Measurements from ENCODE around the gene CTCF. TPM values are rescaled to one million over a fixed set of nuclear protein-coding genes. Genes with fewer than 3 reads are reported as not detected.

CTCF gene
- total and polyA plus RNA-seq, 2 donors from 2014 or later, result 20.4 to 42.6 TPM

DNA sequence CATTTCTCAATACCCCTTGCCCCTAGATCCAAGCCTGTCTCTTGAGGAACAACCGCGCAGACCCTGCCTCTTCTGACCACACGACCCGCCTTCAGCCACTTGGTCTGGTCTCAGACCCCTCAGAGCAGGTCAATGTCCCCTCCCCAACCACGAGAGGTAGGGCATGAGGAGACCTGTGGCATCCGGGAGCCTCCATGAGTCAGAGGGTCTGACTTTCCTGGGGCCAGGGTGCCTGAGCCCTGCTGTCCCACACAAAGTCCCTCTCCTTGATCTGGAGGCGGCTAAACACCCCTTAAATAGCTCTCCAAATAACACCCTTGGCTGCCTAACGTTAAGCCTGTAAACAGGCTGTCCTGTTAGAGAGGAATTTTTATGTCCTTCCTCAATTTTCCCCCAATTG is 87.7 kb downstream of the CTCF start:
- FAIRE-seq (no peak), DNase-seq (no peak)
- Histone ChIP-seq H3K27me3 (ENCODE audit: control insufficient read depth, insufficient read depth, low read length) (peaks cover 24% of the 10 kb centered on the region), H3K9ac (ENCODE audit: low read length in 3 of 3) (no peak overlapping the region), H3K36me3 (ENCODE audit: control insufficient read depth in 2 of 3, insufficient read depth in 3 of 3, low read length in 3 of 3) (no peaks in the 10 kb centered on the region), H3K9me3 (ENCODE audit: control insufficient read depth in 2 of 3, insufficient read depth in 1 of 3, low read length in 3 of 3) (no peaks in the 10 kb centered on the region), H3K4me3 (ENCODE audit: low read length in 3 of 3) (no peak overlapping the region), H3K27ac (ENCODE audit: low read depth in 2 of 2, low read length in 2 of 2) (no peak overlapping the region), H3K4me1 (ENCODE audit: control insufficient read depth in 2 of 3, insufficient read depth in 2 of 3, low read depth in 1 of 3, low read length in 3 of 3) (peaks cover 0 to 7% (median 4%) of the 10 kb centered on the region in 3 donors)
- intact Hi-C loops (cut with DNase I), result no loop called here
- TF ChIP-seq, protein P1, sequence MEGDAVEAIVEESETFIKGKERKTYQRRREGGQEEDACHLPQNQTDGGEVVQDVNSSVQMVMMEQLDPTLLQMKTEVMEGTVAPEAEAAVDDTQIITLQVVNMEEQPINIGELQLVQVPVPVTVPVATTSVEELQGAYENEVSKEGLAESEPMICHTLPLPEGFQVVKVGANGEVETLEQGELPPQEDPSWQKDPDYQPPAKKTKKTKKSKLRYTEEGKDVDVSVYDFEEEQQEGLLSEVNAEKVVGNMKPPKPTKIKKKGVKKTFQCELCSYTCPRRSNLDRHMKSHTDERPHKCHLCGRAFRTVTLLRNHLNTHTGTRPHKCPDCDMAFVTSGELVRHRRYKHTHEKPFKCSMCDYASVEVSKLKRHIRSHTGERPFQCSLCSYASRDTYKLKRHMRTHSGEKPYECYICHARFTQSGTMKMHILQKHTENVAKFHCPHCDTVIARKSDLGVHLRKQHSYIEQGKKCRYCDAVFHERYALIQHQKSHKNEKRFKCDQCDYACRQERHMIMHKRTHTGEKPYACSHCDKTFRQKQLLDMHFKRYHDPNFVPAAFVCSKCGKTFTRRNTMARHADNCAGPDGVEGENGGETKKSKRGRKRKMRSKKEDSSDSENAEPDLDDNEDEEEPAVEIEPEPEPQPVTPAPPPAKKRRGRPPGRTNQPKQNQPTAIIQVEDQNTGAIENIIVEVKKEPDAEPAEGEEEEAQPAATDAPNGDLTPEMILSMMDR (IDR thresholded peaks at IDR 0.05; ENCODE audit: borderline replicate concordance, extremely low read depth, insufficient read depth), result no peak

DNA sequence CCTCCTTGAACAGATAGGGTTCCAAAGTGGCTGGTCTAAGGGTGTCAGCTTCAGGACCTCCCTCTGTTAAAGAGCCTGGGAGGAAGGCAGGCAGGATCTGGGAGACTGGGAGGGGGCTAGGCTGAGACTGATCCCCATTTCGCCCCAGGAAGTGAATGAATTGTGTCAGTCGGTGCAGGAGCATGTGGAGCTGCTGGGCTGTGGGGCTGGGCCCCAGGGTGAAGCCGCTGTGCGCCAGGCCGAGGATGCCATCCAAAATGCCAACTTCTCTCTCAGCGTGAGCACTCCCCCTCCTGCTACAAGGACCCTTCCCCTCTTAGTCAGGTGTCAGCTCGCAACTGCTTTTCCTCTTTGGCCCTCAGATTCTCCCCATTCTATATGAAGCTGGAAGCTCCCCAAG is 88.7 kb downstream of the CTCF start:
- Histone ChIP-seq H3K36me3 (ENCODE audit: control insufficient read depth in 2 of 3, insufficient read depth in 3 of 3, low read length in 3 of 3) (no peaks in the 10 kb centered on the region), H3K9me3 (ENCODE audit: control insufficient read depth in 2 of 3, insufficient read depth in 1 of 3, low read length in 3 of 3) (no peaks in the 10 kb centered on the region), H3K4me1 (ENCODE audit: control insufficient read depth in 2 of 3, insufficient read depth in 2 of 3, low read depth in 1 of 3, low read length in 3 of 3) (peaks cover 0 to 7% (median 4%) of the 10 kb centered on the region in 3 donors), H3K27me3 (ENCODE audit: control insufficient read depth, insufficient read depth, low read length) (peaks cover 24% of the 10 kb centered on the region), H3K4me3 (ENCODE audit: low read length in 3 of 3) (no peak overlapping the region), H3K27ac (ENCODE audit: low read depth in 2 of 2, low read length in 2 of 2) (no peak overlapping the region), H3K9ac (ENCODE audit: low read length in 3 of 3) (no peak overlapping the region)
- intact Hi-C loops (cut with DNase I), result no loop called here
- TF ChIP-seq, protein P1 (IDR thresholded peaks at IDR 0.05; ENCODE audit: borderline replicate concordance, extremely low read depth, insufficient read depth), result no peak
- DNase-seq, result no peak
- no peak for FAIRE-seq

DNA sequence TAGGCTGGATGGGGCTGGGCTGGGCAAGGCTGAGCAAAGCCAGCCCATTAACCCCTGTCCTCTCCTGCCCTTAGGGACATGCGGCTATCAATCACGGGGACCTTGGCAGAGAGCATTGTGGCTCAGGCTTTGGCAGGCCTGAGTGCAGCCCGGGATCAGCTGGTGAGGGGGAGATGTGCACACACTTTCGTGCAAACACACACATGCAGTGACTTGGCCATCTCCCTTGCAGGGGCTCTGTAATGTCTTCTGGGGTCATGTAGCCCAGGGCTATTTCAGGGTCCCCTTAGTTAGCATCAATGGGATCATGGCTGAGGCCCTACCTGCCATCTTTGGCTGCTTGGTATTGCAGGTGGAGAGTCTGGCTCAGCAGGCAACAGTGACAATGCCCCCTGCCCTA is 89.5 kb downstream of the CTCF start:
- Histone ChIP-seq H3K4me1 (ENCODE audit: control insufficient read depth in 2 of 3, insufficient read depth in 2 of 3, low read depth in 1 of 3, low read length in 3 of 3) (peaks cover 0 to 7% (median 4%) of the 10 kb centered on the region in 3 donors), H3K27ac (ENCODE audit: low read depth in 2 of 2, low read length in 2 of 2) (no peak overlapping the region), H3K9ac (ENCODE audit: low read length in 3 of 3) (no peak overlapping the region), H3K4me3 (ENCODE audit: low read length in 3 of 3) (no peak overlapping the region), H3K36me3 (ENCODE audit: control insufficient read depth in 2 of 3, insufficient read depth in 3 of 3, low read length in 3 of 3) (no peaks in the 10 kb centered on the region), H3K27me3 (ENCODE audit: control insufficient read depth, insufficient read depth, low read length) (peaks cover 21% of the 10 kb centered on the region), H3K9me3 (ENCODE audit: control insufficient read depth in 2 of 3, insufficient read depth in 1 of 3, low read length in 3 of 3) (no peaks in the 10 kb centered on the region)
- no peak for FAIRE-seq
- DNase-seq, result no peak
- intact Hi-C loops (cut with DNase I), result no loop called here
- TF ChIP-seq, protein P1 (IDR thresholded peaks at IDR 0.05; ENCODE audit: borderline replicate concordance, extremely low read depth, insufficient read depth), result no peak

DNA sequence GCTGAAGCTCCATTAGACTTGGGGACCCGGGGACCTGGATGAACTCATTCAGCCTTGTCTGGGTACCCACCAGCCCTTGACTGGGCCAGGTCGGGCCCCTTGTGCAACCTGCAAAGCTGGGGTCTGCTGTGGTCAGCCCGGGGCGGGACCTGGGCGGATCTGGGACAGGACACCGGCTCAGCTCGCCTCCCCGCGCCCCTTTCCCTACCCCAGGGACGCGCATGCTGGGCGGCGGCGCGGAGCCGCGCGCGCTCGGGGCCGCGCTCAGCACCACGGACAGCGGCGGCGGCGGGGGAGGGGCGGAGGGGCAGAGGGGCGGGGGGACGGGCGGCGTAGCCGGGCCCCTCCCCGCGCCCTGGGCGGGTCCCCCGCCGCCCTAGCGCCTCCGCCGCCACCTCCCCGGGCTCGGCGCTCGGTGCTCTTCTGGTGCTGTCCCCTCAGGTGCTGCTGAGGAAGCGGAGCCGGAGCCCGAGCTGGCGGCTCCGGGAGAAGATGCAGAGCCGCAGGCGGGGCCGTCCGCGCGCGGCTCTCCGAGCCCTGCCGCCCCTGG is 90.3 kb downstream of the CTCF start:
- Histone ChIP-seq H3K4me1 (ENCODE audit: control insufficient read depth in 2 of 3, insufficient read depth in 2 of 3, low read depth in 1 of 3, low read length in 3 of 3) (peaks cover 0 to 7% (median 4%) of the 10 kb centered on the region in 3 donors), H3K27ac (ENCODE audit: low read depth in 2 of 2, low read length in 2 of 2) (no peak overlapping the region), H3K4me3 (ENCODE audit: low read length in 3 of 3) (no peak overlapping the region), H3K9ac (ENCODE audit: low read length in 3 of 3) (no peak overlapping the region), H3K27me3 (ENCODE audit: control insufficient read depth, insufficient read depth, low read length) (peaks cover 21% of the 10 kb centered on the region), H3K9me3 (ENCODE audit: control insufficient read depth in 2 of 3, insufficient read depth in 1 of 3, low read length in 3 of 3) (no peaks in the 10 kb centered on the region), H3K36me3 (ENCODE audit: control insufficient read depth in 2 of 3, insufficient read depth in 3 of 3, low read length in 3 of 3) (no peaks in the 10 kb centered on the region)
- TF ChIP-seq, protein P1 (IDR thresholded peaks at IDR 0.05; ENCODE audit: borderline replicate concordance, extremely low read depth, insufficient read depth), result no peak
- DNase-seq, result peak in 4 of 5 donors; percentile 41 to 67 (median 58)
- intact Hi-C loops (cut with DNase I), result no loop called here
- FAIRE-seq, result no peak
